HG02840 (cell line): ENCODE data around the gene ASTN2.

Experiments
- ATAC-seq: cut with Tn5 transposase; IDR thresholded peaks from one replicate; pipeline ENCODE4 v1.9.1; 2021; ENCODE audit warnings: mild to moderate bottlenecking, moderate library complexity, moderate number of reproducible peaks; ENCODE audit not compliant: unreplicated experiment, low FRiP score

Gene ASTN2

GRCh38 chr9:116390303-116391228 is 1024.3 kb downstream of the ASTN2 start:
- no peak for ATAC-seq

- no peak for ATAC-seq
Measured at GRCh38 chr9:116389541-116390302, 1025.1 kb downstream of the ASTN2 start.

GRCh38 chr9:116387934-116388698 is 1026.7 kb downstream of the ASTN2 start:
- ATAC-seq, result no peak

- no peak for ATAC-seq
Measured at GRCh38 chr9:116383936-116384335, 1030.9 kb downstream of the ASTN2 start.

GRCh38 chr9:116383133-116383532 is 1031.7 kb downstream of the ASTN2 start:
- no peak for ATAC-seq

- no peak for ATAC-seq
Measured at GRCh38 chr9:116382053-116382452, 1032.8 kb downstream of the ASTN2 start.

- ATAC-seq, result no peak
Measured at GRCh38 chr9:116381350-116381749, 1033.5 kb downstream of the ASTN2 start.

- ATAC-seq, result no peak
Measured at GRCh38 chr9:116380496-116380995, 1034.3 kb downstream of the ASTN2 start.

GRCh38 chr9:116379821-116380220 is 1035.0 kb downstream of the ASTN2 start:
- ATAC-seq, result no peak

GRCh38 chr9:116378873-116379272 is 1036.0 kb downstream of the ASTN2 start:
- no peak for ATAC-seq

GRCh38 chr9:116377179-116377798 is 1037.6 kb downstream of the ASTN2 start:
- no peak for ATAC-seq
